PC-9 (cell line): Measurements from ENCODE around the gene CELF4. TPM values are rescaled to one million over a fixed set of nuclear protein-coding genes. Genes with fewer than 3 reads are reported as not detected.

ENCODE experiments used
- BruUV-seq: library from RNA; stranded (reverse); fragments of 400-500 nt; replicated peaks from 2 replicates; lab custom pipeline; 2021; lab: Mats Ljungman, UMichigan
- CTCF ChIA-PET: fragments of 300-600 bp; sonication (Branson Sonifier 250); formaldehyde crosslinking; loops from one replicate; lab custom pipeline; 2022; ENCODE audit warnings: antibody characterized with exemption; lab: Charles Lee
- POLR2A ChIA-PET: fragments of 300-600 bp; sonication (Branson Sonifier 250); formaldehyde crosslinking; loops from one replicate; lab custom pipeline; 2022; ENCODE audit warnings: antibody characterized with exemption; ENCODE audit not compliant: unreplicated experiment; lab: Charles Lee
- DNase-seq, 2 experiments: peaks; one replicate each; pipeline versions ENCODE4 v3.0.0 to v3.0.0-alpha.2; 2015 to 2022; ENCODE audit warnings: mixed read lengths in 1 of 2
- H2AFZ ChIP-seq: fragments of 200-600 bp; sonication (generic); 2 replicates; pipeline ENCODE4 v1.8.1; 2017; ENCODE audit warnings: antibody characterized with exemption
- H3F3A ChIP-seq: fragments of 200-600 bp; sonication (generic); 2 replicates; pipeline ENCODE4 v1.8.1; 2017; ENCODE audit warnings: antibody characterized with exemption, mild to moderate bottlenecking, low read depth; ENCODE audit not compliant: insufficient read depth
- H3K27ac ChIP-seq: fragments of 200-600 bp; sonication (generic); 2 replicates; pipeline ENCODE4 v1.6.1; 2016; ENCODE audit warnings: mixed run types
- H3K27me3 ChIP-seq: fragments of 200-600 bp; sonication (generic); 2 replicates; pipeline ENCODE4 v1.6.1; 2016; ENCODE audit warnings: low read depth, mixed run types; ENCODE audit not compliant: insufficient read depth
- H3K36me3 ChIP-seq: fragments of 200-600 bp; sonication (generic); 2 replicates; pipeline ENCODE4 v1.6.1; 2016; ENCODE audit warnings: low read depth, mixed run types
- H3K4me1 ChIP-seq: fragments of 200-600 bp; sonication (generic); replicated peaks from 2 replicates; pipeline ENCODE4 v1.6.1; 2016; ENCODE audit warnings: mixed run types; ENCODE audit not compliant: insufficient read depth
- H3K4me2 ChIP-seq: fragments of 200-600 bp; sonication (generic); 2 replicates; pipeline ENCODE4 v1.6.1; 2017; ENCODE audit warnings: mixed run types
- H3K4me3 ChIP-seq: fragments of 200-600 bp; sonication (generic); 2 replicates; pipeline ENCODE4 v1.6.1; 2016; ENCODE audit warnings: mixed run types
- H3K79me2 ChIP-seq: fragments of 200-600 bp; sonication (generic); 2 replicates; pipeline ENCODE4 v1.6.1; 2017; ENCODE audit warnings: low read depth, mixed run types
- H3K9me2 ChIP-seq: fragments of 200-600 bp; sonication (generic); 2 replicates; pipeline ENCODE4 v1.8.1; 2017; ENCODE audit warnings: mild to moderate bottlenecking; ENCODE audit not compliant: insufficient read depth
- H3K9me3 ChIP-seq: fragments of 200-600 bp; sonication (generic); 2 replicates; pipeline ENCODE4 v1.8.1; 2016; ENCODE audit warnings: low read depth; ENCODE audit not compliant: insufficient read depth
- H4K20me1 ChIP-seq: fragments of 200-600 bp; sonication (generic); 2 replicates; pipeline ENCODE4 v1.8.1; 2017; ENCODE audit not compliant: insufficient read depth
- EZH2 ChIP-seq: fragments of 200-600 bp; sonication (generic); IDR thresholded peaks from 2 replicates; pipeline ENCODE4 v1.8.0; 2017; ENCODE audit warnings: antibody characterized with exemption, low read depth
- intact Hi-C: fragments of 100-400 bp; cut with micrococcal nuclease; formaldehyde crosslinking; loops from one replicate; pipeline ENCODE4 v1.10.0; 2022; ENCODE audit not compliant: unreplicated experiment
- total RNA-seq: library from RNA; stranded (reverse); gene quantifications from 2 replicates; pipeline ENCODE4 v1.2.3, GENCODE V29; 2021
- TF ChIP-seq, protein P1 (sequence below): fragments of 200-600 bp; sonication (generic); conservative IDR thresholded peaks from 2 replicates; pipeline ENCODE4 v1.6.1; 2017; ENCODE audit warnings: mixed run types, antibody characterized with exemption, mild to moderate bottlenecking, moderate library complexity

The CELF4 gene
- total RNA-seq, 1 experiment from 2014 or later = 1.2 TPM

DNA sequence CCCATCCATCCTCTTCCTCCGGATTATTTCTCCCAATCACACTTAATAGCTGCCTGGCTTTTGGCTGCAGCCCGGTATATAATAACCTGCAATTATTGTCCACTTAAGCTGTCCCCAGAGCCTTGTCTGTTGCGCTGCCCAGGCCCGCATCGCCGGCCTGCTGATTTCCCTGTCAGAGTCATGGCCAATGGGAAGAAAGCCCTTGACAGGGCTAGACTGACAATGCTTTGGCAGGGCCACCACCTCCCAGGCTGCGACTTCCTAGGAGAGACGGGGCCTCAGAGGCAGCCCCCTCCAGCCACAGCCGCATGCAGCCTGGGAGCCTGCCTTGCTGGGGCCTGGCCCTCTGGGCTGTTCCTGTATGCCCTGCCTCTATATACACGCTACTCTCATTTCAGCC, 10.0 kb upstream of the CELF4 start:
- no peaks in the 10 kb centered on the region for H3F3A ChIP-seq
- no peak for TF ChIP-seq EZH2
- TF ChIP-seq, protein P1, sequence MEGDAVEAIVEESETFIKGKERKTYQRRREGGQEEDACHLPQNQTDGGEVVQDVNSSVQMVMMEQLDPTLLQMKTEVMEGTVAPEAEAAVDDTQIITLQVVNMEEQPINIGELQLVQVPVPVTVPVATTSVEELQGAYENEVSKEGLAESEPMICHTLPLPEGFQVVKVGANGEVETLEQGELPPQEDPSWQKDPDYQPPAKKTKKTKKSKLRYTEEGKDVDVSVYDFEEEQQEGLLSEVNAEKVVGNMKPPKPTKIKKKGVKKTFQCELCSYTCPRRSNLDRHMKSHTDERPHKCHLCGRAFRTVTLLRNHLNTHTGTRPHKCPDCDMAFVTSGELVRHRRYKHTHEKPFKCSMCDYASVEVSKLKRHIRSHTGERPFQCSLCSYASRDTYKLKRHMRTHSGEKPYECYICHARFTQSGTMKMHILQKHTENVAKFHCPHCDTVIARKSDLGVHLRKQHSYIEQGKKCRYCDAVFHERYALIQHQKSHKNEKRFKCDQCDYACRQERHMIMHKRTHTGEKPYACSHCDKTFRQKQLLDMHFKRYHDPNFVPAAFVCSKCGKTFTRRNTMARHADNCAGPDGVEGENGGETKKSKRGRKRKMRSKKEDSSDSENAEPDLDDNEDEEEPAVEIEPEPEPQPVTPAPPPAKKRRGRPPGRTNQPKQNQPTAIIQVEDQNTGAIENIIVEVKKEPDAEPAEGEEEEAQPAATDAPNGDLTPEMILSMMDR = no peak
- BruUV-seq = no TSS peak
- H3K4me3 ChIP-seq = no peak overlapping the region
- H3K9me2 ChIP-seq = no peaks in the 10 kb centered on the region
- H3K36me3 ChIP-seq = no peaks in the 10 kb centered on the region
- no peak overlapping the region for H3K27ac ChIP-seq
- ChIA-PET POLR2A (no interaction called here), CTCF (no interaction called here)
- H2AFZ ChIP-seq = no peak overlapping the region
- intact Hi-C loops = no loop called here
- H4K20me1 ChIP-seq = no peaks in the 10 kb centered on the region
- no peaks in the 10 kb centered on the region for H3K79me2 ChIP-seq
- no peaks in the 10 kb centered on the region for H3K9me3 ChIP-seq
- no peaks in the 10 kb centered on the region for H3K4me1 ChIP-seq
- H3K4me2 ChIP-seq = no peak overlapping the region
- DNase-seq = no peak
- H3K27me3 ChIP-seq = no peaks in the 10 kb centered on the region

DNA sequence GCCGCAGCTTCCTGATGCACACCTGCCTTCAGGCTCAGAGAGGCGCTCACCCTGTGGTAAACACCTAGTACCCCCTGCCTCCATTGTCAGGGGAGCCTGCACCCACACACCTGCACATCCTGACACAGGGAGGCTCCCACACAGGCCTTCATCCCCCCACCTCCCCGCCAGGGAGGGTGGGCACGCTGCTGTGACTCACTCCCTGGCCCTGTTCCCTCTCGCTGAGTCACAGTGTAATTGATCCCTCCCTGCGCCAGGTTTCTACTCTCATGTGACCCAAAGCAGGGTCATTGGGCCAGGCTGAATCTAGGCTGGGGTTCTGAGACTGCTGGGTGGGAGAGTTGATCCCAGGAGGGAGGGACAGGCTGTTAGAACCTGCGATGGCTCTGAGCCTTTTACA, 8.5 kb upstream of the CELF4 start:
- Histone ChIP-seq H3K4me1 (no peaks in the 10 kb centered on the region), H3K4me3 (no peak overlapping the region), H3K36me3 (no peaks in the 10 kb centered on the region), H3K27me3 (no peaks in the 10 kb centered on the region), H3F3A (no peaks in the 10 kb centered on the region), H3K4me2 (no peak overlapping the region), H3K9me2 (no peaks in the 10 kb centered on the region), H2AFZ (no peak overlapping the region), H3K79me2 (no peaks in the 10 kb centered on the region), H3K9me3 (no peaks in the 10 kb centered on the region), H3K27ac (no peak overlapping the region), H4K20me1 (no peaks in the 10 kb centered on the region)
- TF ChIP-seq, protein P1 = no peak
- TF ChIP-seq EZH2 = no peak
- ChIA-PET CTCF (no interaction called here), POLR2A (no interaction called here)
- DNase-seq = no peak
- intact Hi-C loops = no loop called here
- BruUV-seq = no TSS peak

DNA sequence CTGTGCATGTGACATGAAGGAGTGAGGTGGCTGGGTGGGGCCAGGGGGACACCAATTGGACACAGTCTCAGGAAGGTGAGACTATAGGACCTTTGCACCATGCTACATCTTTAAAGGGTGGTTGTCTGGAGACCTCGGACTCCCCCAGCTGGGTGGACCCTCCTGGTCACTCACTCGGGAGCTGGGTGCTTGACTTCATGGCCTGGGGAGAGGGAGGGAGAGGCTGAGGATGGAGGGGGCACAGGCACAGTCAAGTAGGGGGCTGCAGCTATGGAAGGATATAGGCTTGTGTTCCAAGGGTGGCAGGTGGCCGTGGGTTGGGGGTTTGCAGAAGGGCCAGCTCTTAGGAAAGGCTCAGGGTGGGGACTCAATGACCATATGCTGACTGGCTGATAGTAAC, 7.1 kb upstream of the CELF4 start:
- Histone ChIP-seq H3K9me2 (no peaks in the 10 kb centered on the region), H3K79me2 (no peaks in the 10 kb centered on the region), H3K4me2 (no peak overlapping the region), H3K9me3 (no peaks in the 10 kb centered on the region), H3K27ac (no peak overlapping the region), H3K4me3 (no peak overlapping the region), H3K4me1 (no peaks in the 10 kb centered on the region), H2AFZ (no peak overlapping the region), H4K20me1 (no peaks in the 10 kb centered on the region), H3K27me3 (no peaks in the 10 kb centered on the region), H3K36me3 (no peaks in the 10 kb centered on the region), H3F3A (no peaks in the 10 kb centered on the region)
- CTCF ChIA-PET = no interaction called here
- POLR2A ChIA-PET = no interaction called here
- no TSS peak for BruUV-seq
- intact Hi-C loops = no loop called here
- no peak for DNase-seq
- TF ChIP-seq EZH2 = no peak
- TF ChIP-seq, protein P1 = no peak
